ENCODE measurements around the gene GSTCD.

DNA sequence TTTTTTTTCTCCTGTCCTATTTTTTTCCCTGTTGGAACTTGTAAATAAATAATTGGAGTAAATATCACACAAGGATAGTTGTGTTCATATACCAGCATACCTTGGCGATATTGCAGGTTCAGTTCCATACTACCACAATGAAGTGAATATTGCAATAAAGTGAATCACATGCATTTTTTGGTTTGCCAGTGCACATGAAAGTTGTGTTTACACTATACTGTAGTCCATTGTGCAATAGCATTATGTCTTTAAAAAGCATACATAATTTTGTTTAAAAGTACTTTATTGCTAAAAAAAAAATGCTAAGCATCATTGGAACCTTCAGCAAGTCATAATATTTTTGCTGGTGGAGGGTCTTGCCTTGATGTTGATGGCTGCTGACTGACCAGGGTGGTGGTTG lies 88.6 kb downstream of the GSTCD start:
- TF ChIP-seq, protein P1, sequence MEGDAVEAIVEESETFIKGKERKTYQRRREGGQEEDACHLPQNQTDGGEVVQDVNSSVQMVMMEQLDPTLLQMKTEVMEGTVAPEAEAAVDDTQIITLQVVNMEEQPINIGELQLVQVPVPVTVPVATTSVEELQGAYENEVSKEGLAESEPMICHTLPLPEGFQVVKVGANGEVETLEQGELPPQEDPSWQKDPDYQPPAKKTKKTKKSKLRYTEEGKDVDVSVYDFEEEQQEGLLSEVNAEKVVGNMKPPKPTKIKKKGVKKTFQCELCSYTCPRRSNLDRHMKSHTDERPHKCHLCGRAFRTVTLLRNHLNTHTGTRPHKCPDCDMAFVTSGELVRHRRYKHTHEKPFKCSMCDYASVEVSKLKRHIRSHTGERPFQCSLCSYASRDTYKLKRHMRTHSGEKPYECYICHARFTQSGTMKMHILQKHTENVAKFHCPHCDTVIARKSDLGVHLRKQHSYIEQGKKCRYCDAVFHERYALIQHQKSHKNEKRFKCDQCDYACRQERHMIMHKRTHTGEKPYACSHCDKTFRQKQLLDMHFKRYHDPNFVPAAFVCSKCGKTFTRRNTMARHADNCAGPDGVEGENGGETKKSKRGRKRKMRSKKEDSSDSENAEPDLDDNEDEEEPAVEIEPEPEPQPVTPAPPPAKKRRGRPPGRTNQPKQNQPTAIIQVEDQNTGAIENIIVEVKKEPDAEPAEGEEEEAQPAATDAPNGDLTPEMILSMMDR (IDR thresholded peaks at IDR 0.05; ENCODE audit: poor library complexity) = no peak
- TF ChIP-seq EZH2phosphoT487 (IDR thresholded peaks at IDR 0.05; ENCODE audit: low read depth, severe bottlenecking, unreplicated experiment) = no peak

Data from hepatocyte (in vitro differentiated cells).